HL-60 (cell line): ENCODE measurements around the gene GLYATL2.

Experiments
- DNase-seq, 2 experiments: peaks; one replicate each; pipeline ENCODE4 v3.0.0-alpha.2; 2010 to 2020; ENCODE audit warnings: low read depth in 1 of 2, low spot score in 1 of 2
- H3K27ac ChIP-seq: fragments of 250-450 bp; sonication (Bioruptor Pico); replicated peaks from 2 replicates; pipeline ENCODE4 v1.5.1; 2020; ENCODE audit warnings: mild to moderate bottlenecking, moderate library complexity
- H3K27me3 ChIP-seq: fragments of 250-450 bp; sonication (Bioruptor Pico); 2 replicates; pipeline ENCODE4 v1.5.1; 2021; ENCODE audit warnings: mild to moderate bottlenecking, moderate library complexity; ENCODE audit not compliant: insufficient read depth, poor library complexity, severe bottlenecking
- H3K4me3 ChIP-seq: replicated peaks from 2 replicates; pipeline ENCODE4 v1.5.1; 2011; ENCODE audit warnings: mild to moderate bottlenecking, control low read depth, low read length; ENCODE audit not compliant: insufficient read depth
- CTCF ChIP-seq: IDR thresholded peaks from one replicate; pipeline ENCODE4 v1.5.1; 2011; ENCODE audit warnings: low read length, control low read depth, inconsistent platforms; ENCODE audit not compliant: insufficient read depth
- GABPA ChIP-seq: IDR thresholded peaks from 2 replicates; pipeline ENCODE4 v1.6.1; 2012; ENCODE audit warnings: low read depth
- POLR2AphosphoS5 ChIP-seq: IDR thresholded peaks from 2 replicates; pipeline ENCODE4 v1.6.1; 2012; ENCODE audit warnings: low read depth
- REST ChIP-seq: IDR thresholded peaks from 2 replicates; pipeline ENCODE4 v1.6.1; 2012; ENCODE audit warnings: low read depth; ENCODE audit not compliant: insufficient replicate concordance
- SPI1 ChIP-seq: IDR thresholded peaks from 2 replicates; pipeline ENCODE4 v1.6.1; 2012; ENCODE audit warnings: low read depth, mild to moderate bottlenecking, borderline replicate concordance

GLYATL2 gene

GRCh38 chr11:58786693-58787092, 57.8 kb downstream of the GLYATL2 start:
- TF ChIP-seq REST: no peak
- TF ChIP-seq POLR2AphosphoS5: no peak
- no peak for TF ChIP-seq CTCF
- TF ChIP-seq SPI1: no peak
- TF ChIP-seq GABPA: no peak
- no peak for DNase-seq
- Histone ChIP-seq H3K27me3 (no peaks in the 10 kb centered on the region), H3K4me3 (no peak overlapping the region), H3K27ac (no peak overlapping the region)

- no peaks in the 10 kb centered on the region for H3K27me3 ChIP-seq
- H3K27ac ChIP-seq: no peak overlapping the region
- no peak for DNase-seq
- no peak overlapping the region for H3K4me3 ChIP-seq
- no peak for TF ChIP-seq POLR2AphosphoS5
- TF ChIP-seq CTCF: no peak
- no peak for TF ChIP-seq GABPA
- TF ChIP-seq SPI1: no peak
- no peak for TF ChIP-seq REST
These were observed 59.5 kb downstream of the GLYATL2 start for GRCh38 chr11:58784995-58785394.
